ENCODE data around the gene PSMD3.
"Not testable (repeated sequence)": the region's sequence is repeated elsewhere in the genome, so short reads cannot be mapped to it uniquely, and the experiment has no call there.

Gene PSMD3

DNA sequence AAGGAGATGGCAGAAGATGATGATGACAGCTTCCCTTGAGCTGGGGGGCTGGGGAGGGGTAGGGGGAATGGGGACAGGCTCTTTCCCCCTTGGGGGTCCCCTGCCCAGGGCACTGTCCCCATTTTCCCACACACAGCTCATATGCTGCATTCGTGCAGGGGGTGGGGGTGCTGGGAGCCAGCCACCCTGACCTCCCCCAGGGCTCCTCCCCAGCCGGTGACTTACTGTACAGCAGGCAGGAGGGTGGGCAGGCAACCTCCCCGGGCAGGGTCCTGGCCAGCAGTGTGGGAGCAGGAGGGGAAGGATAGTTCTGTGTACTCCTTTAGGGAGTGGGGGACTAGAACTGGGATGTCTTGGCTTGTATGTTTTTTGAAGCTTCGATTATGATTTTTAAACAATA lies 16.9 kb downstream of the PSMD3 start:
- DNase-seq (ENCODE audit: low read depth), result no peak

DNA sequence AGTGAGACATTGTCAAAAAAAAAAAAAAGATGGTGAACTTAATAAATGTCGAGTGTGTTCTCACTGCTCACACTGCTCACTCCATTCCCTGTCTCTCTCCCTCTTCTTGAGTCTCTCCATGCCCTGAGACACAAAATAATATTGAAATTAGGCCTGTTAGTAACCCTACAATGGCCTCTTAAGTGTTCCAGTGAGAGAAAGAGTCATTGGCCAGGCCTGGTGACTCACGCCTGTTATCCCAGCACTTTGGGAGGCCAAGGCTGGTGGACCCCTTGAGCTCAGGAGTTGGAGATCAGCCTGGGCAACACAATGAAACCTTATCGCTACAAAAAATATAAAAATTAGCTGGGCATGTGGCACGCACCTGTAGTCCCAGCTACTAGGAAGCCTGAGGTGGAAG lies 18.5 kb downstream of the PSMD3 start:
- no peak for DNase-seq (ENCODE audit: low read depth)

- DNase-seq (ENCODE audit: low read depth), result no peak
These were observed 19.6 kb downstream of the PSMD3 start for GRCh38 chr17:40000161-40000560.

- DNase-seq (ENCODE audit: low read depth), result not testable (repeated sequence)
These were observed 20.7 kb downstream of the PSMD3 start for GRCh38 chr17:40001335-40001734.

GRCh38 chr17:40004072-40004471 lies 23.5 kb downstream of the PSMD3 start:
- no peak for DNase-seq (ENCODE audit: low read depth)

GRCh38 chr17:40004712-40005111 lies 24.1 kb downstream of the PSMD3 start:
- DNase-seq (ENCODE audit: low read depth), result no peak

DNA sequence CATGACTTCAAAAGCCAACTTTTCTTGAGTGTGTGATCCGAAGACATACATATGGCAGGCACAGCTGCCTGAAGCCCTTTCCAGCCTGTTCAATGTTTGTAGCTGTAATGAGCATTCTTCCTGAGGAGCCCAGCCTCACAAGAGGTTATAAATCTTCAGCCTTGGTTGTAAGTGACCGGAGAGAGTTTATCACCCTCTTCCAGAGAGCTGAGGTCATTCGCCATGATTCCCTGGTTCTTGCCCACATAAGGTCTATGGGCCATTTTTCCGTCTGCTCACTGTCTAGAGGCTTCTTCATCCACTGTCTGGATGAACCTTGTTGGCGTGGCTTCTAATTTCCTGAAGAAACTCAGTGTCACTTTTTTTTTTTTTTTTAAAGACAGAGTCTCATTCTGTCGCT lies 24.9 kb downstream of the PSMD3 start:
- no peak for DNase-seq (ENCODE audit: low read depth)

GRCh38 chr17:40010946-40011500 lies 30.4 kb downstream of the PSMD3 start:
- not testable (repeated sequence) for DNase-seq (ENCODE audit: low read depth)

GRCh38 chr17:40012017-40012647 lies 31.5 kb downstream of the PSMD3 start:
- DNase-seq (ENCODE audit: low read depth), result not testable (repeated sequence)

GRCh38 chr17:40014375-40014980 lies 33.9 kb downstream of the PSMD3 start:
- no peak for DNase-seq (ENCODE audit: low read depth)

GRCh38 chr17:40015005-40015997 lies 34.7 kb downstream of the PSMD3 start, which contains the start of gene CSF3:
TSS of gene CSF3 (plus strand) at chr17:40015440. CDS start at chr17:40015475, 35 bp downstream.
- DNase-seq (ENCODE audit: low read depth), result no peak

DNA sequence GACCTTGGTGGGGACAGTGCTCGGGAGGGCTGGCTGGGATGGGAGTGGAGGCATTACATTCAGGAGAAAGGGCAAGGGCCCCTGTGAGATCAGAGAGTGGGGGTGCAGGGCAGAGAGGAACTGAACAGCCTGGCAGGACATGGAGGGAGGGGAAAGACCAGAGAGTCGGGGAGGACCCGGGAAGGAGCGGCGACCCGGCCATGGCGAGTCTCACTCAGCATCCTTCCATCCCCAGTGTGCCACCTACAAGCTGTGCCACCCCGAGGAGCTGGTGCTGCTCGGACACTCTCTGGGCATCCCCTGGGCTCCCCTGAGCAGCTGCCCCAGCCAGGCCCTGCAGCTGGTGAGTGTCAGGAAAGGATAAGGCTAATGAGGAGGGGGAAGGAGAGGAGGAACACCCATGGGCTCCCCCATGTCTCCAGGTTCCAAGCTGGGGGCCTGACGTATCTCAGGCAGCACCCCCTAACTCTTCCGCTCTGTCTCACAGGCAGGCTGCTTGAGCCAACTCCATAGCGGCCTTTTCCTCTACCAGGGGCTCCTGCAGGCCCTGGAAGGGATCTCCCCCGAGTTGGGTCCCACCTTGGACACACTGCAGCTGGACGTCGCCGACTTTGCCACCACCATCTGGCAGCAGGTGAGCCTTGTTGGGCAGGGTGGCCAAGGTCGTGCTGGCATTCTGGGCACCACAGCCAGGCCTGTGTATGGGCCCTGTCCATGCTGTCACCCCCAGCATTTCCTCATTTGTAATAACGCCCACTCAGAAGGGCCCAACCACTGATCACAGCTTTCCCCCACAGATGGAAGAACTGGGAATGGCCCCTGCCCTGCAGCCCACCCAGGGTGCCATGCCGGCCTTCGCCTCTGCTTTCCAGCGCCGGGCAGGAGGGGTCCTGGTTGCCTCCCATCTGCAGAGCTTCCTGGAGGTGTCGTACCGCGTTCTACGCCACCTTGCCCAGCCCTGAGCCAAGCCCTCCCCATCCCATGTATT lies 35.7 kb downstream of the PSMD3 start:
- DNase-seq (ENCODE audit: low read depth), result no peak

DNA sequence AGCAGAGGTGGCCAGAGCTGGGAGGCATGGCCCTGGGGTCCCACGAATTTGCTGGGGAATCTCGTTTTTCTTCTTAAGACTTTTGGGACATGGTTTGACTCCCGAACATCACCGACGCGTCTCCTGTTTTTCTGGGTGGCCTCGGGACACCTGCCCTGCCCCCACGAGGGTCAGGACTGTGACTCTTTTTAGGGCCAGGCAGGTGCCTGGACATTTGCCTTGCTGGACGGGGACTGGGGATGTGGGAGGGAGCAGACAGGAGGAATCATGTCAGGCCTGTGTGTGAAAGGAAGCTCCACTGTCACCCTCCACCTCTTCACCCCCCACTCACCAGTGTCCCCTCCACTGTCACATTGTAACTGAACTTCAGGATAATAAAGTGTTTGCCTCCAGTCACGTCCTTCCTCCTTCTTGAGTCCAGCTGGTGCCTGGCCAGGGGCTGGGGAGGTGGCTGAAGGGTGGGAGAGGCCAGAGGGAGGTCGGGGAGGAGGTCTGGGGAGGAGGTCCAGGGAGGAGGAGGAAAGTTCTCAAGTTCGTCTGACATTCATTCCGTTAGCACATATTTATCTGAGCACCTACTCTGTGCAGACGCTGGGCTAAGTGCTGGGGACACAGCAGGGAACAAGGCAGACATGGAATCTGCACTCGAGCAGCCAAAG lies 36.9 kb downstream of the PSMD3 start:
- no peak for DNase-seq (ENCODE audit: low read depth)

DNA sequence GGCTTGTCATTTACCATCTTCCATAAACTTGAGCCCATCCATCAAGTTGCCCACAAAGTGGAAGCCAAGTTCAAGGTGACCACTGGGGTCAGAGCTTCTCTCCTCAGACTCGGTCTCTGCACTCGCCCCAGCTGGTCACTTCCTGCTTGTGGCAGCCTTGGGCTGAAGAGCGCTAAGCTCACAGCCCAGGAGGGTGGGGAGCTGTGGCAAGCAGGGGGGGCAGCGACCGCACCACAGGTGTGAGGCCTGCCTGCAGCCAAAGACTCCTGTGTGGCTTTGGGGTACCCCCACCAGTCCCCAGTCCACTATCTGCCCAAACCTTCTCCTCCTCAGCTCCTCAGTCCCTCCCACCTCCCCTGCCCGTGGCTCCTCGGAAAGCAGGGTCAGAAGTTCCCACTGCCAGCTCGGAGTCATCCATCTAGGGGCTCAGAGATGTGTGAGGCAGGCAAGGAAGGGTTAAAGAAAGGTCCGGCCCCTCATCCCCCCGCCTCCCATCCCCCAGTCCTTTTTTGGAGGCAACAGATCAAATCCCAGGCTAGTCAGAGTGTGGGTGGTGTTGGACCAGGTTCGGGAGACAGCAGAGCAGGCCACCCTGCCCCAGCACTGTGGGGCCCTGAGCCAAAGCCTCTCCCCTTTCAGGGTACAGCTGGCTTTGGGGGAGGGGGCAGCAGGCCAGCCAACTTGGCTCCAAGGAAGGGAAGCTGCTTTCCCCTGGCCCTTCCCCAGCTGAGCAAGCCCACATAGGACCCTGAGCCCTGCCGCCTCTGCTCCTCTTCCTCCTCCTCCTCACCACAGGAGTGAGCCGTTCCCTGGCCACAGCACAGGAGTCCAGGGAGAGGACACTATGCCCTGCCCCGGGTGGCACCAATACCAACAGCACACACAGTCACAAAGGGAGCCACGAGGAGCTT lies 37.9 kb downstream of the PSMD3 start:
- DNase-seq (ENCODE audit: low read depth), result no peak

DNA sequence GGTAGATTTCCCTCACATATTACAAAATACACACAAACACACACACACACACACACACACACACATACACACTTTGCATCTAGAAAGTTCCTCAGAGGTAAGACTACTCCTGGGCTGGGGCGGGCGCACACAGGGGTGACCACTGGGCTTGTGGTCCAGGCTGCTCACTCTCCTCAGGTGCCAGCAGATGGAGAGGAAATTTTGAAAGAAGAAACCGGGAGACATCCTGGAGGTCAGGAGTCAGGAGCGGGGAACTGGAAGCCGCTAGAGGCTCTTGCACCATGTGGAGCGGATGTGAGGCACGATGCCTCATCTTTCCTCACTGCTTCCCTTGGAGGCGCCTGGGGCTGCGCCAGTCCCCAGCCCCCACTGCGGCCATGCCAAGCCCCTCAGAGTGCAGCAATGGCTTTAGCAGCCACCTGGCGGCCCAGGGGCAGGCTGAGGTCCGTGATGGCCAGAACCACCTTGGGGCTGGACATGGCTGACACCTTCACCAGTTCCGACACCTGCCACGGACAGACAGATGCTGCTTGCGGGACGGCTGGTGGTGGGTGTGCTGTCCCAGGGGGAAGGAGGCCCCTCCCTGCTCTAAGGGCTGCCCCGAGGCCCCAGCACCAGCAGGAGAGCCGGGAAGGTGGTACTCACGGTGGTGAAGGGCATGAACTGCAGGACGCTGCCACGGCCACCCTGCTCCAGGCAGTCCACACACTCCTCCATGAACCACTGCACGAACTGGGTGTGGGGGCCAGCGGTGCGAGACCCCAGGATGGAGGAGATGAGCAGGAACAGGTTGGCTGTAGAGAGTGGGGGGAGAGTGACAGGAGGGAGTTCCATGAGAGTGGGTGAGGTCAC lies 38.8 kb downstream of the PSMD3 start:
- DNase-seq (ENCODE audit: low read depth), result no peak

- no peak for DNase-seq (ENCODE audit: low read depth)
These were observed 39.5 kb downstream of the PSMD3 start for GRCh38 chr17:40020146-40020545.

DNA sequence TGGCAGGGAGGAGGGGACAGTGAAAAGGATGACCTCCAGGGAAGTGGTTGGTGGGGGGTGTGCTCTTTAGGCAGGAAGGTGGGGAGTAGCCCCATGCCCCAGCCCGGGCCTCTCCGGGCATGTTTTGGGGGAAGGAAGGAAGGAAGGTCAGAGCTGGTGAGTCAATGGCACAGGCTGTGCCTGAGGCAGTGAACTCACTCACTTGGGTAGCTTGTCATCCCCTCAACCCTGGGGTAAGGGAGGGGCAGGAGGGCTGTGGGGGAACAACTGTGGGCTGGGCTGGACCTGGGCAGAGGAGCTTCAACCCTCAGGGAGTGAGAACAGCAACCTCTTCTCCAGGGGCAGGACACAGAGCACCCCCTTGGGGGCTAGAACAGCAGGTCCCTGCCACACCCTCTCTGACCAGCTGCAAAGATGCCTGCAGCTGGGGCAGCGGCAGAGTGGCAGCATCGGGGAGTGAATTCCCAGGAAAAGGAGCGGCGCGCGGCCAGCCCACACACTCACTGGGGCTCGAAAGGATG lies 40.9 kb downstream of the PSMD3 start:
- DNase-seq (ENCODE audit: low read depth), result no peak

DNA sequence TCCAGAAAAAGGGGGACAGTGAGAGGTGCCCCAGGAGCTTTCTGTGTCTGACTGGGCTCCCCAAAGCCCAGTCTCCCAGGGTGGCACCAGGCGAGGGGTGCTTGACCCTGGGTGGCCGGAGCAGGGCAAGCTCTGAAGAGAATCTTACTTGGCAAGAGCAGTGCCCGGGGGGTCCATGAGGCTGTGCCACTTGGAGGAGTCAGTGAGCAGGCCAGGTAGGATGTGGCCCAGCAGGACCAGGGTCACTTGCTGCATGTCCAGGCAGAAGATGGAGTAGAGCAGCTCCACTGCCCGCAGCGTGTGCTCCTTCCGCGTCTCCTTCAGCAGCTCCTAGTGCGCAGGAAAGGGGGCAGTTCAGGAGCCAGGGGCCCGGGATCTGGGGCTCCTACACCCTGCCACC lies 41.9 kb downstream of the PSMD3 start:
- DNase-seq (ENCODE audit: low read depth), result no peak

Measured in activated T-cell treated with anti-CD3 and anti-CD28 coated beads for 48 hours (primary cell).